MCF 10A (cell line): ENCODE results near the gene CPA5. TPM values are rescaled to one million over a fixed set of nuclear protein-coding genes. Genes with fewer than 3 reads are reported as not detected.

Experiments
- BruUV-seq: library from RNA; stranded (reverse); fragments of 400-500 nt; replicated peaks from 2 replicates; lab custom pipeline; 2021; lab: Mats Ljungman, UMichigan
- CTCF ChIA-PET: fragments of 300-600 bp; sonication (Branson Sonifier 250); formaldehyde crosslinking; extraction: SDS; loops from one replicate; lab custom pipeline; 2021; ENCODE audit warnings: antibody characterized with exemption, inconsistent platforms; lab: Yijun Ruan, JAX
- POLR2A ChIA-PET: fragments of 300-600, 350-650 bp; sonication (Branson Sonifier 250); formaldehyde crosslinking; extraction: SDS; loops from one replicate; lab custom pipeline; 2020; ENCODE audit warnings: antibody characterized with exemption, inconsistent platforms; lab: Yijun Ruan, JAX
- DNase-seq: peaks from one replicate; pipeline ENCODE4 v3.0.0-alpha.2; 2018; ENCODE audit not compliant: unreplicated experiment
- H3K27ac Mint-ChIP-seq: one replicate; pipeline ENCODE4 v1.8.0; 2022; ENCODE audit warnings: mild to moderate bottlenecking, low read depth, mixed read lengths; ENCODE audit not compliant: unreplicated experiment
- H3K27me3 Mint-ChIP-seq: one replicate; pipeline ENCODE4 v1.8.0; 2022; ENCODE audit warnings: mixed read lengths; ENCODE audit not compliant: insufficient read depth, unreplicated experiment
- H3K36me3 Mint-ChIP-seq: one replicate; pipeline ENCODE4 v1.8.0; 2022; ENCODE audit warnings: mild to moderate bottlenecking, moderate library complexity, mixed read lengths; ENCODE audit not compliant: insufficient read depth, unreplicated experiment
- H3K4me1 Mint-ChIP-seq: one replicate; pipeline ENCODE4 v1.8.0; 2022; ENCODE audit warnings: mixed read lengths; ENCODE audit not compliant: insufficient read depth, unreplicated experiment
- H3K4me3 Mint-ChIP-seq: one replicate; pipeline ENCODE4 v1.8.0; 2022; ENCODE audit warnings: mild to moderate bottlenecking, moderate library complexity, mixed read lengths; ENCODE audit not compliant: unreplicated experiment
- H3K9me3 Mint-ChIP-seq: one replicate; pipeline ENCODE4 v1.8.0; 2022; ENCODE audit warnings: mixed read lengths; ENCODE audit not compliant: unreplicated experiment
- intact Hi-C: fragments of 100-400 bp; cut with micrococcal nuclease; formaldehyde crosslinking; loops from 2 replicates; pipeline ENCODE4 v1.14.1; 2022
- total RNA-seq: library from RNA; stranded (reverse); gene quantifications from 2 replicates; pipeline ENCODE4 v1.2.3, GENCODE V29; 2022
- TF ChIP-seq, protein P1 (sequence below): fragments of 200-600 bp; IDR thresholded peaks from one replicate; pipeline ENCODE4 v1.8.0; 2022; ENCODE audit warnings: antibody characterized with exemption, mild to moderate bottlenecking; ENCODE audit not compliant: unreplicated experiment

CPA5 gene
- total RNA-seq, 1 experiment from 2014 or later: 0.42 TPM

DNA sequence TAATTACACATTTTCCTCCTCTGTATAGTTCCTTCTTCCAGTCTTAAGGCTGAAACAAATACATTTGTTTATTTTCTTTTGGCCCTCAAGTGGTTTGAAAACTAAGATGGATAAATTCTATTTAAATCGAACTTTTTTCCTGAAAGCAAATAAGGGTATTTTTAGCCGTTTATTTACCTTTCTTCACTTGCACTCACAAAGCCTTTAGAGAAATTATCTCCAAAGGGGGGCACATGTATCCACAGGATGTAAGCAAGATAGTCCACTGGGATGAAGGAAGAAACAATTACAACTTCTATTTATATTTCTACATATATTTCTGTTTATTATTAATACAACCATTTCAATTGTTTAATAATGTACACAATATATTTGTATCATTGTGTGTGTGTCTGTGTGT is 41.5 kb upstream of the CPA5 start:
- CTCF ChIA-PET: interaction anchor here (0.7 kb wide), 1 partner anchor 25 kb away, joined by 3 read pairs; no protein-coding TSS in a partner anchor
- no peak overlapping the region for H3K27ac Mint-ChIP-seq
- no peaks in the 10 kb centered on the region for H3K36me3 Mint-ChIP-seq
- H3K4me3 Mint-ChIP-seq: no peak overlapping the region
- intact Hi-C loops: no loop called here
- H3K9me3 Mint-ChIP-seq: no peaks in the 10 kb centered on the region
- POLR2A ChIA-PET: interaction anchor here (0.7 kb wide), 1 partner anchor 9 kb away, joined by 4 read pairs; no protein-coding TSS in a partner anchor
- no TSS peak for BruUV-seq
- H3K4me1 Mint-ChIP-seq: no peaks in the 10 kb centered on the region
- DNase-seq: no peak
- TF ChIP-seq, protein P1, sequence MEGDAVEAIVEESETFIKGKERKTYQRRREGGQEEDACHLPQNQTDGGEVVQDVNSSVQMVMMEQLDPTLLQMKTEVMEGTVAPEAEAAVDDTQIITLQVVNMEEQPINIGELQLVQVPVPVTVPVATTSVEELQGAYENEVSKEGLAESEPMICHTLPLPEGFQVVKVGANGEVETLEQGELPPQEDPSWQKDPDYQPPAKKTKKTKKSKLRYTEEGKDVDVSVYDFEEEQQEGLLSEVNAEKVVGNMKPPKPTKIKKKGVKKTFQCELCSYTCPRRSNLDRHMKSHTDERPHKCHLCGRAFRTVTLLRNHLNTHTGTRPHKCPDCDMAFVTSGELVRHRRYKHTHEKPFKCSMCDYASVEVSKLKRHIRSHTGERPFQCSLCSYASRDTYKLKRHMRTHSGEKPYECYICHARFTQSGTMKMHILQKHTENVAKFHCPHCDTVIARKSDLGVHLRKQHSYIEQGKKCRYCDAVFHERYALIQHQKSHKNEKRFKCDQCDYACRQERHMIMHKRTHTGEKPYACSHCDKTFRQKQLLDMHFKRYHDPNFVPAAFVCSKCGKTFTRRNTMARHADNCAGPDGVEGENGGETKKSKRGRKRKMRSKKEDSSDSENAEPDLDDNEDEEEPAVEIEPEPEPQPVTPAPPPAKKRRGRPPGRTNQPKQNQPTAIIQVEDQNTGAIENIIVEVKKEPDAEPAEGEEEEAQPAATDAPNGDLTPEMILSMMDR: no peak
- H3K27me3 Mint-ChIP-seq: no peaks in the 10 kb centered on the region

DNA sequence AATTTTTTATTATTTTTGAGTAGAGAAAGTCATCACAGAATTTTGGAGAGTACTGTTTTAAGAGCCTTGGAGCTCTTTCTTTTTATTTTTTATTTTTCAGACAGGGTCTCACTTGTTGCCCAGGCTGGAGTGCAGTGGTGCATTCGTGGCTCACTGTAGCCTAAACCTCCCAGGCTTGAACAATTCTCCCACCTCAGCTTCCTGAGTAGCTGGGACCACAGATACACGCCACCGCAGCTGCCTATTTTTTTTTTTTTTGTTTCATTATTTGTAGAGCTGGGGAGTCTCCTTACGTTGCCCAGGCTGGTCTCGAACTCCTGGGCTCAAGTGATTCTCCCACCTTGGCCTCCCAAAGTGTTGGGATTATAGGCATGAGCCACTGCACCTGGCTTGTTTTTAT is 41.1 kb upstream of the CPA5 start:
- H3K36me3 Mint-ChIP-seq: no peaks in the 10 kb centered on the region
- H3K27me3 Mint-ChIP-seq: no peaks in the 10 kb centered on the region
- no peak overlapping the region for H3K4me3 Mint-ChIP-seq
- intact Hi-C loops: no loop called here
- no TSS peak for BruUV-seq
- CTCF ChIA-PET: interaction anchor here (0.6 to 0.7 kb wide), 2 partner anchors 26 kb away, joined by 3 read pairs; no protein-coding TSS in a partner anchor
- H3K9me3 Mint-ChIP-seq: no peaks in the 10 kb centered on the region
- no peaks in the 10 kb centered on the region for H3K4me1 Mint-ChIP-seq
- no peak for DNase-seq
- POLR2A ChIA-PET: interaction anchor here (0.7 kb wide), 1 partner anchor 184 kb away, joined by 3 read pairs; no protein-coding TSS in a partner anchor
- TF ChIP-seq, protein P1: no peak
- H3K27ac Mint-ChIP-seq: no peak overlapping the region

DNA sequence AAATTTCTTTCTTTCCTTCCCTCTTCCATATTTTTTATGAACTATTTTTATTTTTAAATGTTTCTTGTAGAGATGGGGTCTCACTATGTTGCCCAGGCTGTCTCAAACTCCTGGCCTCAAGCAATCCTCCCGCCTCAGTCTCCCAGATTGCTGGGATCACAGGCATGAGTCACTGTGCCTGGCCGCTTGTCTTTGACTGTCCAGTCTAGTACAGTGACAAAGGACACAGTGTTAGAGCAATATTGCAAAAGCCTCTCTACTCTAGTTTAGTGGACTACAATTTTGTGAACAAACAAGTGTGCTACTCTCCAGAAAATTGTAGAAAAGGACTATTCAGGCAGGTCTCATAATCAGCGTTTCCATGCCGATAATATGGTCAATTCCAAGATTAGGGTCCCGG is 40.6 kb upstream of the CPA5 start:
- POLR2A ChIA-PET: interaction anchor here (0.7 kb wide), 1 partner anchor 183 kb away, joined by 3 read pairs; no protein-coding TSS in a partner anchor
- Mint-ChIP-seq H3K4me3 (no peak overlapping the region), H3K9me3 (no peaks in the 10 kb centered on the region), H3K27ac (no peak overlapping the region), H3K36me3 (no peaks in the 10 kb centered on the region), H3K27me3 (no peaks in the 10 kb centered on the region), H3K4me1 (no peaks in the 10 kb centered on the region)
- no peak for DNase-seq
- CTCF ChIA-PET: interaction anchor here (0.6 to 1.5 kb wide), 2 partner anchors 26 to 29 kb away, joined by 3 read pairs; no protein-coding TSS in a partner anchor
- intact Hi-C loops: no loop called here
- no TSS peak for BruUV-seq
- TF ChIP-seq, protein P1: no peak

DNA sequence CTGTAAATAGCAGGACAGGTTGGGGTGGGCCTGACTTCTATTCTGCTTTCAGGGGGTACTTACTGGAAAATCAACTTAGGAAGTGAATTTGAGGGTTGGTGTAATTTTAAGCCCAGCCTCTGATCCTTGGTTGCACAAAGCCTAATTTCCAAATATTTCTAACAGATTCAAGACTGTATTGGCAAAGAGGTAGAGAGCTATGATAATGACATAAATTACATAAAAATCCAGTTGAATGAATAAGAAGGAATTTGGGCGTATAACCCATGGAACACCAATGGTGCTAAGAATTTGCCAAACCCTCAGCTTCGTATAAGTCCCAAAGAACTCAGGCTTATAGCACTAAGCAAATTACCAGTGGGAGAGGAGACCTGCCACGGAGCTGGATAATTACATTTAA is 39.7 kb upstream of the CPA5 start:
- H3K4me3 Mint-ChIP-seq: no peak overlapping the region
- H3K27me3 Mint-ChIP-seq: no peaks in the 10 kb centered on the region
- no peaks in the 10 kb centered on the region for H3K9me3 Mint-ChIP-seq
- H3K4me1 Mint-ChIP-seq: no peaks in the 10 kb centered on the region
- TF ChIP-seq, protein P1: no peak
- ChIA-PET CTCF (interaction anchor here (1.5 kb wide), 1 partner anchor 28 kb away, joined by 3 read pairs; no protein-coding TSS in a partner anchor), POLR2A (interaction anchor here (0.9 kb wide), 1 partner anchor 10 kb away, joined by 3 read pairs; no protein-coding TSS in a partner anchor)
- H3K36me3 Mint-ChIP-seq: no peaks in the 10 kb centered on the region
- no TSS peak for BruUV-seq
- no peak for DNase-seq
- intact Hi-C loops: no loop called here
- H3K27ac Mint-ChIP-seq: no peak overlapping the region
